ENCODE data around the gene GPR152.
A peak's percentile ranks its signal among the peaks of the same experiment; 100 is the strongest.

Gene GPR152

GRCh38 chr11:67423466-67423865, 29.1 kb downstream of the GPR152 start:
- DNase-seq, result no peak

GRCh38 chr11:67422891-67423290, 29.6 kb downstream of the GPR152 start:
- DNase-seq, result no peak

GRCh38 chr11:67421430-67422031, 31.0 kb downstream of the GPR152 start:
- DNase-seq, result no peak

- DNase-seq, result peak; percentile 80 to 98
Observed at GRCh38 chr11:67420646-67421429, 31.7 kb downstream of the GPR152 start.

- no peak for DNase-seq
Observed at GRCh38 chr11:67420147-67420645, 32.3 kb downstream of the GPR152 start.

- DNase-seq, result no peak
Observed at GRCh38 chr11:67419325-67420049, 33.0 kb downstream of the GPR152 start.

- DNase-seq, result no peak
Observed at GRCh38 chr11:67418476-67419281, 33.9 kb downstream of the GPR152 start.

GRCh38 chr11:67417425-67417824, 35.1 kb downstream of the GPR152 start:
- no peak for DNase-seq

GRCh38 chr11:67416416-67417335, 35.9 kb downstream of the GPR152 start:
- no peak for DNase-seq

- DNase-seq, result peak in 1 of 2 experiments; percentile 42
Observed at GRCh38 chr11:67415501-67416304, 36.8 kb downstream of the GPR152 start, which contains the start of gene CARNS1. Gene CARNS1, plus strand, starts transcription at chr11:67415678. Its CDS starts 522 bp downstream, at chr11:67416200.

GRCh38 chr11:67413266-67413849, 39.2 kb downstream of the GPR152 start:
- DNase-seq, result no peak

- no peak for DNase-seq
Observed at GRCh38 chr11:67412495-67413179, 39.9 kb downstream of the GPR152 start.

GRCh38 chr11:67411785-67412152, 40.8 kb downstream of the GPR152 start:
- DNase-seq, result no peak

GRCh38 chr11:67410984-67411784, 41.3 kb downstream of the GPR152 start:
- DNase-seq, result no peak

GRCh38 chr11:67410369-67410831, 42.1 kb downstream of the GPR152 start:
- DNase-seq, result no peak

GRCh38 chr11:67409781-67410368, 42.7 kb downstream of the GPR152 start:
- DNase-seq, result peak; percentile 39 to 82

GRCh38 chr11:67409261-67409666, 43.3 kb downstream of the GPR152 start:
- DNase-seq, result no peak

All from NCI-H526 (cell line).